Measurements from ENCODE around the gene RIOK3.

The RIOK3 gene

GRCh38 chr18:23498877-23499276, 45.8 kb downstream of the RIOK3 start:
- no peak overlapping the region for H3K27ac ChIP-seq
- TF ChIP-seq, protein P1, sequence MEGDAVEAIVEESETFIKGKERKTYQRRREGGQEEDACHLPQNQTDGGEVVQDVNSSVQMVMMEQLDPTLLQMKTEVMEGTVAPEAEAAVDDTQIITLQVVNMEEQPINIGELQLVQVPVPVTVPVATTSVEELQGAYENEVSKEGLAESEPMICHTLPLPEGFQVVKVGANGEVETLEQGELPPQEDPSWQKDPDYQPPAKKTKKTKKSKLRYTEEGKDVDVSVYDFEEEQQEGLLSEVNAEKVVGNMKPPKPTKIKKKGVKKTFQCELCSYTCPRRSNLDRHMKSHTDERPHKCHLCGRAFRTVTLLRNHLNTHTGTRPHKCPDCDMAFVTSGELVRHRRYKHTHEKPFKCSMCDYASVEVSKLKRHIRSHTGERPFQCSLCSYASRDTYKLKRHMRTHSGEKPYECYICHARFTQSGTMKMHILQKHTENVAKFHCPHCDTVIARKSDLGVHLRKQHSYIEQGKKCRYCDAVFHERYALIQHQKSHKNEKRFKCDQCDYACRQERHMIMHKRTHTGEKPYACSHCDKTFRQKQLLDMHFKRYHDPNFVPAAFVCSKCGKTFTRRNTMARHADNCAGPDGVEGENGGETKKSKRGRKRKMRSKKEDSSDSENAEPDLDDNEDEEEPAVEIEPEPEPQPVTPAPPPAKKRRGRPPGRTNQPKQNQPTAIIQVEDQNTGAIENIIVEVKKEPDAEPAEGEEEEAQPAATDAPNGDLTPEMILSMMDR (conservative IDR thresholded peaks at IDR 0.05): peak; percentile 94
- TF ChIP-seq ZFX (IDR thresholded peaks at IDR 0.05): no peak

DNA sequence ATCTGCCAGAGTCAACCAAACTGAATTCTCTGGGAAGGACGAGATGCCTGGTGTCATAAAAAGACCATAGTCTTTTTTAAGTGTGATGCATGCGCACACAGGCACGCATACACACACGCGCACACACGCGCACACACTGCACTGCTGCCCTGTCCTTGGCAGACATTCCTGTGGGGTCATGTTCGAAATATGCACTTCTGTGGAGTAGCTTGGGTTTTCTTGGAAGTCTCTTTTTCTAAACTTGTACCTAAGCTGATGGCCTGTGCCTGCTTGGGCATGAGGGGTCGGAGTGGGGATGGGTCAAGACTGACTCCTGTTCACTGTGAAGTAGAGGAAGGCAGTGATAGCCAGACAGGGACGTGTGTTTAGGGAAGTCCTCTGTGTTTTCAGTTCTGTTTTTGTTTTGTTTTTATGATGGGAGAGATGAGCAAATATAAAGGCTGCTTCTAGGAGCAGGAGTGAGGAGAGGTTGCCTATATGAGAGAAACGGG, 46.2 kb downstream of the RIOK3 start:
- no peak overlapping the region for H3K27ac ChIP-seq
- TF ChIP-seq, protein P1 (conservative IDR thresholded peaks at IDR 0.05): no peak
- no peak for TF ChIP-seq ZFX (IDR thresholded peaks at IDR 0.05)

DNA sequence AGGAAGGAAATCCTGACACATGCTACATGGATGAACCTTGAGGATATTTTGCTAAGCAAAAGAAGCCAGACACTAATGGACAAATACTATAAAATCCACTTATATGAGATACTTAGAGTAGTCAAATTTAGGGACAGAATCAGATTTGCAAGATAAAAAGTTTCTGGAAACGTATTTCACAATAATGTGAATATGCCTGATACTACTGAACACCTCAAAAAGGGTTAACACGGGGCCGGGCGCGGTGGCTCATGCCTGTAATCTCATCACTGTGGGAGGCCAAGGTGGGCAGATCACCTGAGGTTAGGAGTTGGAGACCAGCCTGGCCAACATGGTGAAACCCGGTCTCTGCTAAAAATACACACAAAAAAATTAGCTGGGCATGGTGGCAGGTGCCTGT, 48.5 kb downstream of the RIOK3 start:
- H3K27ac ChIP-seq: no peak overlapping the region
- no peak for TF ChIP-seq ZFX (IDR thresholded peaks at IDR 0.05)
- TF ChIP-seq, protein P1 (conservative IDR thresholded peaks at IDR 0.05): no peak

- TF ChIP-seq, protein P1 (conservative IDR thresholded peaks at IDR 0.05): no peak
- no peak for TF ChIP-seq ZFX (IDR thresholded peaks at IDR 0.05)
- peak overlapping the region; percentile 82 for H3K27ac ChIP-seq
Measured at GRCh38 chr18:23502516-23503037, 49.5 kb downstream of the RIOK3 start.

DNA sequence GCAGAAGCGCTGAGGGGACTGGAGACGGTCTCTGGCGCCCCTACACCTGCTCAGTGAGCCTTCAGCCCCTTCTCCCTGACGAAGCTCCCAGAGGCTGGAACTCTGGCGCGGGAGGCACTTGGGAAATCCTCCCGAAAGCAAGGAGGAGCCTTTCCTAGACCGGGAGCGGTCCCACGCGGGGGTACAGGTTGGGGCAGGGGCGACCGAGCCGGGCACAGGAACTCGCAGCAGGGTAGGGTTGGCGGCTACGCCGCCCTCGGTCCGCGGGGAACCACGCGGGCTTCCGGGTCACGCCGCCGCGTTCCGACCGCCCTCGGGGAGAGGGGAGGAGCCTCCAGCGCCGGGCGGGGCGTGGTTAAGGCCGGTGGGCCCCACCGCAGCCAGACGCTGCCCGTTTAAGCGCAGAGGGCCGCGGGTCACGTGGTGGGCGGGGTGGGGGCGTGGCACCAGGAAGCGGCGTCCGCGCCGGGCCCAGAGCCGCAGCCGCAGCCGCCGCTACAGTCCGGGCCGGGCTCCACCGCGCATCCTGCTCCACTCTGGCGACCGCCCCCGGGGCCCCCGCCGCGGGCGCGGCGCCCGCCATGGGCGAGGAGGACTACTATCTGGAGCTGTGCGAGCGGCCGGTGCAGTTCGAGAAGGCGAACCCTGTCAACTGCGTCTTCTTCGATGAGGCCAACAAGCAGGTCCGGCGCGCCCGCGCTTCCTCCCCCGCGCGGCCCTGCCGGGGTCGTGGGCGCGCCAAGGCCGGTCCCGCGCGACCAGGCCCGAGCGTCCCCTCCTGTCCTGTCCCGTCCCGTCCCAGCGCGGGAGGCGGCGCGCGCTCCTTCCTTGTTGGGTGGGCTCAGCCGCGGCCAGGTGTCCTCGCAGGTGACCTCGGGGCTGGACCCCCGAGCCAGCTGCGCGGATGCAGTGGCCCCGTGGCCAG, 50.2 kb downstream of the RIOK3 start, which contains the start of gene RMC1:
Gene RMC1, plus strand, starts transcription at position 474 of the 925 bp plus-strand sequence. Its CDS starts 108 bp downstream, at position 582.
- peak within 1 kb of the TSS; percentile 82 for H3K27ac ChIP-seq
- TF ChIP-seq ZFX (IDR thresholded peaks at IDR 0.05): peak; percentile 94
- TF ChIP-seq, protein P1 (conservative IDR thresholded peaks at IDR 0.05): peak; percentile 29

GRCh38 chr18:23503963-23504344, 50.9 kb downstream of the RIOK3 start:
- no peak for TF ChIP-seq ZFX (IDR thresholded peaks at IDR 0.05)
- TF ChIP-seq, protein P1 (conservative IDR thresholded peaks at IDR 0.05): no peak
- H3K27ac ChIP-seq: peak overlapping the region; percentile 82

DNA sequence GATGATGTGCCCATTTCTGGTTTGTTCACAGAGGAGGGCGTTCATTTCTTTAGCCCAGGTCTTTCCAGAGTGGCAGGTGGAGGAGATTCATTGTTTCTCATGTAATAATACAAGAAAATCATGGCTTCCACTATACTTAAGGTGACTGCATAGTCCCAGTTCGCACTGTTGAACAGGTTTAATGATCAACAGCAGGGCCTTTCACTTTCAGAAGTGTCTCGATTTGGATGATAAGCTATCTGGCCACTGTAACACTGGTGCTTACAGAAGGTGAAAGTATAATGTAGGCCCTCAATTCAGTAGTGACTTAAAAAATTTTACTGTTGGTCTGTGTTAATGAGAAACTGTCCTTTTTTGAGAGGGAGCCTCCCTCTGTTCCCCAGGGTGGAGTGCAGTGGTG, 51.6 kb downstream of the RIOK3 start:
- H3K27ac ChIP-seq: no peak overlapping the region; the same call in 1 of the 2 replicates
- TF ChIP-seq ZFX (IDR thresholded peaks at IDR 0.05): no peak
- TF ChIP-seq, protein P1 (conservative IDR thresholded peaks at IDR 0.05): no peak
